Tibial nerve (tissue), 4 donors: Measurements from ENCODE around the gene MPC1L. TPM values are rescaled to one million over a fixed set of nuclear protein-coding genes. Genes with fewer than 3 reads are reported as not detected.
"Not testable (repeated sequence)": the region's sequence is repeated elsewhere in the genome, so short reads cannot be mapped to it uniquely, and the experiment has no call there.

Experiments used
- DNase-seq, 2 donors: peaks; one replicate each; pipeline ENCODE4 v3.0.0-alpha.2; 2019; ENCODE audit warnings: low spot score in 2 of 2
- H3K27ac ChIP-seq, 4 donors: fragments of 200-600 bp; sonication (generic) in 3 of 4; one replicate each; pipeline ENCODE4 v1.5.1; 2017 to 2019; ENCODE audit warnings: mild to moderate bottlenecking in 1 of 4
- H3K27me3 ChIP-seq, 2 donors: fragments of 200-600 bp; sonication (generic) in 1 of 2; one replicate each; pipeline versions ENCODE4 v1.5.1 to v1.6.0; 2017 to 2019
- H3K36me3 ChIP-seq, 3 donors: fragments of 200-600 bp; sonication (generic); one replicate each; pipeline ENCODE4 v1.5.1; 2018 to 2019
- H3K4me1 ChIP-seq, 4 donors: fragments of 200-600 bp; sonication (generic) in 3 of 4; one replicate each; pipeline ENCODE4 v1.5.1; 2017 to 2019
- H3K4me3 ChIP-seq, 4 donors: fragments of 200-600 bp; sonication (generic) in 3 of 4; one replicate each; pipeline ENCODE4 v1.5.1; 2017 to 2019; ENCODE audit warnings: mild to moderate bottlenecking in 1 of 4, moderate library complexity in 1 of 4
- H3K9me3 ChIP-seq, 4 donors: fragments of 200-600 bp; sonication (generic) in 3 of 4; one replicate each; pipeline ENCODE4 v1.5.1; 2017 to 2019
- CTCF ChIP-seq, 5 experiments: fragments of 200-600 bp in 3 of 5; fragments of 450-650 bp in 2 of 5; sonication (generic) in 3 of 5; IDR thresholded peaks; one replicate each; pipeline ENCODE4 v1.5.1; 2016 to 2019; ENCODE audit warnings: antibody characterized with exemption in 5 of 5, mild to moderate bottlenecking in 3 of 5, moderate library complexity in 2 of 5
- EP300 ChIP-seq, 2 donors: sonication (generic); formaldehyde crosslinking; IDR thresholded peaks; one replicate each; pipeline ENCODE4 v1.6.1; 2017; ENCODE audit warnings: antibody characterized with exemption in 2 of 2, mild to moderate bottlenecking in 1 of 2
- POLR2A ChIP-seq, 2 donors: fragments of 450-650 bp; IDR thresholded peaks; one replicate each; pipeline ENCODE4 v1.6.1; 2017; ENCODE audit warnings: antibody characterized with exemption in 2 of 2, mild to moderate bottlenecking in 2 of 2, moderate library complexity in 2 of 2
- WGBS, 2 donors: methylation state at CpG; one replicate each; pipeline ENCODE4 v1.1.5; 2018; 5-methylcytosine and 5-hydroxymethylcytosine counted together
- total RNA-seq, 4 donors: library from RNA; depleted of rRNA; stranded (reverse); fragments of >200 nt; gene quantifications; one replicate each; pipeline ENCODE4 v1.1.0, GENCODE V29; 2016

The MPC1L gene
- total RNA-seq, 4 donors from 2014 or later, result not detected

- TF ChIP-seq EP300 (IDR thresholded peaks at IDR 0.05), result no peak
- no peak for TF ChIP-seq CTCF (IDR thresholded peaks at IDR 0.05)
- TF ChIP-seq POLR2A (IDR thresholded peaks at IDR 0.05), result no peak
- peaks cover 0 to 13% of the 10 kb centered on the region in 2 donors for H3K27me3 ChIP-seq
- H3K4me1 ChIP-seq, result peaks cover 0 to 30% (median 3%) of the 10 kb centered on the region in 4 donors
- WGBS, 2 donors, result 64 to 74% methylated on average over 2 of the region's 2 CpGs
- H3K36me3 ChIP-seq, result no peaks in the 10 kb centered on the region
- DNase-seq, result no peak
- no peaks in the 10 kb centered on the region for H3K9me3 ChIP-seq
- H3K4me3 ChIP-seq, result no peak overlapping the region
- H3K27ac ChIP-seq, result no peak overlapping the region
Measured at GRCh38 chrX:40582811-40583210, 40.4 kb upstream of the MPC1L start.

- H3K4me1 ChIP-seq, result peaks cover 0 to 19% (median 0%) of the 10 kb centered on the region in 4 donors
- DNase-seq, H3K9me3 ChIP-seq, H3K27ac ChIP-seq, H3K27me3 ChIP-seq, H3K4me3 ChIP-seq: not testable (repeated sequence)
- WGBS, 2 donors, result 33 to 47% methylated on average over 1 of the region's 1 CpG
- H3K36me3 ChIP-seq, result peaks cover 0 to 28% (median 0%) of the 10 kb centered on the region in 3 donors
Measured at GRCh38 chrX:40587623-40588022, 35.6 kb upstream of the MPC1L start.

GRCh38 chrX:40589616-40590321 lies 33.5 kb upstream of the MPC1L start:
- H3K27me3 ChIP-seq, H3K27ac ChIP-seq, H3K4me1 ChIP-seq, DNase-seq, H3K4me3 ChIP-seq, H3K9me3 ChIP-seq: not testable (repeated sequence)
- 91% methylated on average over 6 of the region's 6 CpGs for WGBS, 2 donors
- H3K36me3 ChIP-seq, result peaks cover 0 to 47% (median 4%) of the 10 kb centered on the region in 3 donors

GRCh38 chrX:40603446-40603845 lies 19.8 kb upstream of the MPC1L start:
- peaks cover 0 to 21% of the 10 kb centered on the region in 2 donors for H3K27me3 ChIP-seq
- TF ChIP-seq POLR2A (IDR thresholded peaks at IDR 0.05) (no peak), CTCF (IDR thresholded peaks at IDR 0.05) (no peak), EP300 (IDR thresholded peaks at IDR 0.05) (no peak)
- H3K9me3 ChIP-seq, result no peaks in the 10 kb centered on the region
- H3K27ac ChIP-seq, result no peak overlapping the region
- peaks cover 0 to 52% (median 0%) of the 10 kb centered on the region in 3 donors for H3K36me3 ChIP-seq
- H3K4me1 ChIP-seq, result no peaks in the 10 kb centered on the region
- WGBS, 2 donors, result 89 to 96% methylated on average over 6 of the region's 6 CpGs
- DNase-seq, result no peak
- no peak overlapping the region for H3K4me3 ChIP-seq

- Histone ChIP-seq H3K36me3 (peaks cover 0 to 20% (median 0%) of the 10 kb centered on the region in 3 donors), H3K27me3 (peaks cover 0 to 23% of the 10 kb centered on the region in 2 donors), H3K4me3 (no peak overlapping the region), H3K4me1 (no peaks in the 10 kb centered on the region), H3K27ac (no peak overlapping the region), H3K9me3 (no peaks in the 10 kb centered on the region)
- no peak for TF ChIP-seq CTCF (IDR thresholded peaks at IDR 0.05)
- no peak for TF ChIP-seq EP300 (IDR thresholded peaks at IDR 0.05)
- no peak for TF ChIP-seq POLR2A (IDR thresholded peaks at IDR 0.05)
- WGBS, 2 donors, result 70 to 78% methylated on average over 3 of the region's 3 CpGs
- DNase-seq, result no peak
Measured at GRCh38 chrX:40607381-40607780, 15.8 kb upstream of the MPC1L start.

- DNase-seq, result no peak
- TF ChIP-seq POLR2A (IDR thresholded peaks at IDR 0.05) (no peak), CTCF (IDR thresholded peaks at IDR 0.05) (no peak), EP300 (IDR thresholded peaks at IDR 0.05) (no peak)
- Histone ChIP-seq H3K9me3 (no peaks in the 10 kb centered on the region), H3K27ac (no peak overlapping the region), H3K4me1 (no peaks in the 10 kb centered on the region), H3K36me3 (no peaks in the 10 kb centered on the region), H3K4me3 (no peak overlapping the region), H3K27me3 (peaks cover 0 to 13% of the 10 kb centered on the region in 2 donors)
- WGBS, 2 donors, result 60 to 67% methylated on average over 4 of the region's 4 CpGs
Measured at GRCh38 chrX:40612511-40612910, 10.7 kb upstream of the MPC1L start.
